Panc1 (cell line): ENCODE data around the gene CABP4. TPM values are rescaled to one million over a fixed set of nuclear protein-coding genes. Genes with fewer than 3 reads are reported as not detected.

Experiments used
- ATAC-seq: fragments of 200-7000 bp; cut with Tn5 transposase; 2 replicates; pipeline ENCODE4 v1.9.1; 2020; ENCODE audit warnings: mild to moderate bottlenecking, moderate library complexity
- BruUV-seq: library from RNA; stranded (reverse); fragments of 400-500 nt; replicated peaks from 2 replicates; lab custom pipeline; 2021; lab: Mats Ljungman, UMichigan
- CTCF ChIA-PET: fragments of 300-600 bp; sonication (Branson Sonifier 250); formaldehyde crosslinking; loops from one replicate; lab custom pipeline; 2022; ENCODE audit warnings: antibody characterized with exemption; lab: Charles Lee
- POLR2A ChIA-PET: fragments of 300-600 bp; sonication (Branson Sonifier 250); formaldehyde crosslinking; loops from one replicate; lab custom pipeline; 2022; ENCODE audit warnings: antibody characterized with exemption; lab: Charles Lee
- DNase-seq: peaks from one replicate; pipeline ENCODE4 v3.0.0-alpha.2; 2010; ENCODE audit warnings: low read depth, low spot score
- H3K27ac ChIP-seq: 2 replicates; pipeline ENCODE4 v1.5.1; 2011; ENCODE audit warnings: mild to moderate bottlenecking, low read length, inconsistent platforms
- H3K27me3 ChIP-seq: fragments of 200-500 bp; sonication (Bioruptor generic); 2 replicates; pipeline ENCODE4 v1.6.0; 2014; ENCODE audit warnings: low read length, inconsistent platforms; ENCODE audit not compliant: control insufficient read depth, insufficient read depth
- H3K36me3 ChIP-seq: fragments of 200-500 bp; sonication (Bioruptor generic); 2 replicates; pipeline ENCODE4 v1.5.1; 2014; ENCODE audit warnings: inconsistent platforms, mild to moderate bottlenecking, low read length, moderate library complexity; ENCODE audit not compliant: control insufficient read depth, insufficient read depth
- H3K4me1 ChIP-seq: 2 replicates; pipeline ENCODE4 v1.5.1; 2011; ENCODE audit warnings: inconsistent platforms, mild to moderate bottlenecking, low read length, moderate library complexity; ENCODE audit not compliant: control insufficient read depth, insufficient read depth
- H3K4me3 ChIP-seq, 2 experiments: 2 replicates each; pipeline ENCODE4 v1.5.1; 2011 to 2012; ENCODE audit warnings: low read depth in 2 of 2, low read length in 2 of 2, mild to moderate bottlenecking in 2 of 2, inconsistent platforms in 1 of 2, moderate library complexity in 1 of 2
- H3K9me3 ChIP-seq: fragments of 200-500 bp; sonication (Bioruptor generic); 2 replicates; pipeline ENCODE4 v1.5.1; 2014; ENCODE audit warnings: low read depth, mild to moderate bottlenecking, inconsistent platforms, low read length, moderate library complexity; ENCODE audit not compliant: control insufficient read depth, insufficient read depth
- CTCF ChIP-seq: fragments of 450-650 bp; IDR thresholded peaks from 2 replicates; pipeline ENCODE4 v1.5.1; 2017; ENCODE audit warnings: mild to moderate bottlenecking
- POLR2AphosphoS5 ChIP-seq: IDR thresholded peaks from 2 replicates; pipeline ENCODE4 v1.6.1; 2012; ENCODE audit warnings: mild to moderate bottlenecking, low read depth, low read length, moderate library complexity
- SIN3A ChIP-seq: IDR thresholded peaks from 2 replicates; pipeline ENCODE4 v1.6.1; 2012; ENCODE audit warnings: low read depth, mild to moderate bottlenecking, low read length, moderate library complexity, borderline replicate concordance; ENCODE audit not compliant: insufficient read depth
- TCF7L2 ChIP-seq: IDR thresholded peaks from 2 replicates; pipeline ENCODE4 v1.6.1; 2011; ENCODE audit warnings: mild to moderate bottlenecking, low read depth, low read length, inconsistent platforms
- in situ Hi-C: cut with HindIII; loops from 2 replicates; pipeline ENCODE4 v1.10.0; 2016; ENCODE audit warnings: low sequenced_read_pairs, low pct_unique_long_range_greater_than_20kb
- intact Hi-C: fragments of 100-400 bp; cut with micrococcal nuclease; formaldehyde crosslinking; loops from one replicate; pipeline ENCODE4 v1.10.0; 2022; ENCODE audit not compliant: unreplicated experiment
- total RNA-seq: library from RNA; stranded (reverse); gene quantifications from one replicate; pipeline ENCODE4 v1.2.1, GENCODE V29; 2021; ENCODE audit not compliant: unreplicated experiment
- TF ChIP-seq, protein P1 (sequence below), 2 experiments: IDR thresholded peaks; 2 replicates each; pipeline ENCODE4 v1.6.1; 2011 to 2012; ENCODE audit warnings: low read depth in 2 of 2, control low read depth in 1 of 2, low read length in 1 of 2, mild to moderate bottlenecking in 1 of 2, moderate library complexity in 1 of 2; ENCODE audit not compliant: insufficient read depth in 1 of 2

Gene CABP4
- total RNA-seq, 1 experiment from 2014 or later, result not detected

- CTCF ChIA-PET, result interaction anchor here (0.6 to 0.9 kb wide), 2 partner anchors 19 to 138 kb away, joined by 3 read pairs; no protein-coding TSS in a partner anchor
- POLR2A ChIA-PET, result no interaction called here
- no TSS peak for BruUV-seq
- H3K4me3 ChIP-seq, result no peak overlapping the region
- DNase-seq (no peak), ATAC-seq (no peak)
- no peak overlapping the region for H3K27ac ChIP-seq
- intact Hi-C loops, result no loop called here
- in situ Hi-C loops, result no loop called here
- no peaks in the 10 kb centered on the region for H3K9me3 ChIP-seq
- peaks cover 3% of the 10 kb centered on the region; the same call in 1 of the 2 replicates for H3K4me1 ChIP-seq
- no peaks in the 10 kb centered on the region for H3K27me3 ChIP-seq
- TF ChIP-seq POLR2AphosphoS5 (no peak), CTCF (no peak), TCF7L2 (no peak), SIN3A (no peak)
- TF ChIP-seq, protein P1, sequence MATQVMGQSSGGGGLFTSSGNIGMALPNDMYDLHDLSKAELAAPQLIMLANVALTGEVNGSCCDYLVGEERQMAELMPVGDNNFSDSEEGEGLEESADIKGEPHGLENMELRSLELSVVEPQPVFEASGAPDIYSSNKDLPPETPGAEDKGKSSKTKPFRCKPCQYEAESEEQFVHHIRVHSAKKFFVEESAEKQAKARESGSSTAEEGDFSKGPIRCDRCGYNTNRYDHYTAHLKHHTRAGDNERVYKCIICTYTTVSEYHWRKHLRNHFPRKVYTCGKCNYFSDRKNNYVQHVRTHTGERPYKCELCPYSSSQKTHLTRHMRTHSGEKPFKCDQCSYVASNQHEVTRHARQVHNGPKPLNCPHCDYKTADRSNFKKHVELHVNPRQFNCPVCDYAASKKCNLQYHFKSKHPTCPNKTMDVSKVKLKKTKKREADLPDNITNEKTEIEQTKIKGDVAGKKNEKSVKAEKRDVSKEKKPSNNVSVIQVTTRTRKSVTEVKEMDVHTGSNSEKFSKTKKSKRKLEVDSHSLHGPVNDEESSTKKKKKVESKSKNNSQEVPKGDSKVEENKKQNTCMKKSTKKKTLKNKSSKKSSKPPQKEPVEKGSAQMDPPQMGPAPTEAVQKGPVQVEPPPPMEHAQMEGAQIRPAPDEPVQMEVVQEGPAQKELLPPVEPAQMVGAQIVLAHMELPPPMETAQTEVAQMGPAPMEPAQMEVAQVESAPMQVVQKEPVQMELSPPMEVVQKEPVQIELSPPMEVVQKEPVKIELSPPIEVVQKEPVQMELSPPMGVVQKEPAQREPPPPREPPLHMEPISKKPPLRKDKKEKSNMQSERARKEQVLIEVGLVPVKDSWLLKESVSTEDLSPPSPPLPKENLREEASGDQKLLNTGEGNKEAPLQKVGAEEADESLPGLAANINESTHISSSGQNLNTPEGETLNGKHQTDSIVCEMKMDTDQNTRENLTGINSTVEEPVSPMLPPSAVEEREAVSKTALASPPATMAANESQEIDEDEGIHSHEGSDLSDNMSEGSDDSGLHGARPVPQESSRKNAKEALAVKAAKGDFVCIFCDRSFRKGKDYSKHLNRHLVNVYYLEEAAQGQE (IDR thresholded peaks at IDR 0.05; ENCODE audit: insufficient read depth in 1 of 2, low read depth in 2 of 2, low read length in 1 of 2), result no peak
- H3K36me3 ChIP-seq, result no peaks in the 10 kb centered on the region
Observed at GRCh38 chr11:67489203-67489884, 34.2 kb downstream of the CABP4 start.

DNA sequence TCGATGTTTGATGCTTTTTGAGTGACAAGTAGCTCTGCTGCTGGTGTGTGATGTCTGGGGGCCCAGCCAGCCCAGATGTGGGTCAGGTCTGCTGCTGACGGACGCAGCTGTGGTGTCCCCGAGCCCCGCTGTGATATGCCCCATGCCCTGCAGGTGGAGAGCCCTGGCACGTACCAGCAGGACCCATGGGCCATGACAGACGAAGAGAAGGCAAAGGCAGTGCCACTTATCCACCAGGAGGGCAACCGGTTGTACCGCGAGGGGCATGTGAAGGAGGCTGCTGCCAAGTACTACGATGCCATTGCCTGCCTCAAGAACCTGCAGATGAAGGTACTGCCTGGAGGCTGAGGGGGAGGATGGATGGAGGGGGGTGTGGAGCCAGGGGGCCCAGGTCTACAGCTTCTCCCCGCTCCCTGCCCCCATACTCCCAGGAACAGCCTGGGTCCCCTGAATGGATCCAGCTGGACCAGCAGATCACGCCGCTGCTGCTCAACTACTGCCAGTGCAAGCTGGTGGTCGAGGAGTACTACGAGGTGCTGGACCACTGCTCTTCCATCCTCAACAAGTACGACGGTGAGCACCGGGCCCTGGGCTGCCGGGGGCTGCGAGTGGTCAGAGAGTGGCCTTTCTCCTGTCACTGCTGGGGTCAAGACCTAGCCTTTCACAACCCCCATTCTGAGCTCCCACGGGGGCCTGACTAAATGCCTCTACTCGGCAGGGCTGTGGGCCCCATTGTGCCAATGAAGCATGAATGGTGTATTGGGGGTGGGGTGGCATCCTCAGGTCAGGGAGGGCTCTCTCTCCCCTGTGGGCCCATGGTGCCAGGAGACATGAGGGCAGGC, 35.0 kb downstream of the CABP4 start:
- TF ChIP-seq SIN3A, result no peak
- no peak for ATAC-seq
- Histone ChIP-seq H3K9me3 (no peaks in the 10 kb centered on the region), H3K36me3 (no peaks in the 10 kb centered on the region), H3K27me3 (no peaks in the 10 kb centered on the region), H3K27ac (no peak overlapping the region), H3K4me1 (no peaks in the 10 kb centered on the region; the same call in 1 of the 2 replicates), H3K4me3 (no peak overlapping the region)
- ChIA-PET CTCF (interaction anchor here (0.9 kb wide), 1 partner anchor 139 kb away, joined by 3 read pairs; no protein-coding TSS in a partner anchor), POLR2A (no interaction called here)
- DNase-seq, result no peak
- TSS peak; percentile 90 for BruUV-seq
- intact Hi-C loops, result no loop called here
- in situ Hi-C loops, result no loop called here
